PFSK-1 (cell line): ENCODE results near the gene SV2C.

ENCODE experiments used
- POLR2AphosphoS5 ChIP-seq: IDR thresholded peaks from 2 replicates; pipeline ENCODE4 v1.6.1; 2012; ENCODE audit warnings: low read depth, mild to moderate bottlenecking, control low read depth, low read length, moderate library complexity
- SIN3A ChIP-seq: IDR thresholded peaks from 2 replicates; pipeline ENCODE4 v1.6.1; 2012; ENCODE audit warnings: mild to moderate bottlenecking, low read length, moderate library complexity, borderline replicate concordance; ENCODE audit not compliant: insufficient read depth
- TAF1 ChIP-seq: IDR thresholded peaks from 2 replicates; pipeline ENCODE4 v1.6.1; 2012; ENCODE audit warnings: low read length, control low read depth, borderline replicate concordance; ENCODE audit not compliant: insufficient read depth

DNA sequence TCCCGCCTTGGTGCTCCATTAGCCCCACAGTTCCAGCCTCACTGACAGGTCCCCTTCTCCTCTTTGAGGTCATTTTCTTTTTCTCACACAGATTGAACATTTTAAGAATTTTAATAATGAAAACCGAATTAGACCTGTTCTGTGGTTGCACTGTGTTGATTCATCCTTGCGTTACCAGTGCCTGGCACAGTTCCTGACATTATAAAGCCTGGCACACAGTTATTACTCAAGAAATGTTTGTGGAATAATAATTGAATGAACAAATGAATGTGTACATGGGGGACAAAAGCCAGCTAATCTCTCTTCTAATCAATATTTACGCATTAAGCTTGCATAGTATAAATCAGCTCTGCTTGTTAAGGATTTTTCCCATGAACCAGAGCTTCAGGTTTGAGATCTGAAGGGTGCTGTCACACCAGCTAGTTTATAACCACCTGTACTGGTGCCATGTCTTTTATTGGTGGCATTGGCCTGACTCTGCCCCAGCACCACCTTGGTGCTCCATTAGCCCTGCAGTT is 80.0 kb downstream of the SV2C start:
- TF ChIP-seq POLR2AphosphoS5 = no peak
- no peak for TF ChIP-seq SIN3A
- no peak for TF ChIP-seq TAF1
